ENCODE measurements around the gene AQP2. TPM values are rescaled to one million over a fixed set of nuclear protein-coding genes. Genes with fewer than 3 reads are reported as not detected.

Gene AQP2
- total RNA-seq, 1 donor from 2014 or later: not detected

- Mint-ChIP-seq H3K9me3 (ENCODE audit: low read depth) (no peaks in the 10 kb centered on the region), H3K4me3 (ENCODE audit: unreplicated experiment) (no peak overlapping the region), H3K36me3 (ENCODE audit: low read depth) (peaks cover 1% of the 10 kb centered on the region), H3K27me3 (ENCODE audit: low read depth) (no peaks in the 10 kb centered on the region), H3K4me1 (ENCODE audit: low read depth) (no peaks in the 10 kb centered on the region), H3K27ac (ENCODE audit: unreplicated experiment) (no peak overlapping the region)
- TF ChIP-seq CTCF (IDR thresholded peaks at IDR 0.05): no peak
- DNase-seq (ENCODE audit: low spot score): no peak
Measured at GRCh38 chr12:50006280-50006679, 55.7 kb downstream of the AQP2 start.

DNA sequence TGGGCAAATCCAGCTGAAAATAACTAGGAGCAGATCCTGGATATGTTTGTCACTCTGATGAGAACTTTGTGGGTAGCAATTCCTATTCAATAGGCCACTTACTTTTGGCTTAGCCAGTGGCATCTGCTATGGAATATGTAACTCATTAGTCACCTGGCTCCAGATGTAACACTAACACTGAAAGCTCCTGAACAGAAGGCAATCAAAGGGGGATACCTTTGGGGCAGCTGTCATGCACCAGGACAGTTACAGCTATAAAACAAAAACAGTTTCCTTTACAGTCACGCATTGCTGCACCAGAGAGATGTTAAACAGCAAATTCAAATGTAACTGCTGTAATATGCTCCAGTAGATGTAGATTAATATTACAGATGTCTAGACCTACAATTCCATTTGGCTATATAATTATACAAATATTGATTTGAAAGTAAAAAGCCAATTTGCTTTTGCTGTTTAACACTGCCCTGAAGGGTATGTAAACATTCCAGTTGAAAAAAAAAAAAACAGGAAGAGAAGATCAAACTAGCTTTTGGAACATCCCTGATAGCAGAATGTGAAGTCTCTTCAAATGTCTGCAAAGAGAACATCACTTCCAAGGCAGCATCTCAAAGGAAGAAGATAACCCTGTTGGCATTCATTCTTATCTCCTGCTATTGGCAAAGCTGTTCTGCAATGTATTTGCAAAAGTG lies 56.4 kb downstream of the AQP2 start:
- TF ChIP-seq CTCF (IDR thresholded peaks at IDR 0.05): no peak
- Mint-ChIP-seq H3K27ac (ENCODE audit: unreplicated experiment) (no peak overlapping the region), H3K4me3 (ENCODE audit: unreplicated experiment) (no peak overlapping the region), H3K36me3 (ENCODE audit: low read depth) (no peaks in the 10 kb centered on the region), H3K4me1 (ENCODE audit: low read depth) (no peaks in the 10 kb centered on the region), H3K27me3 (ENCODE audit: low read depth) (no peaks in the 10 kb centered on the region), H3K9me3 (ENCODE audit: low read depth) (no peaks in the 10 kb centered on the region)
- DNase-seq (ENCODE audit: low spot score): no peak

Other genes with a start within 250 kb of the AQP2 start
- 49.4 to 55.8 TPM (median 55.6 TPM) in 3 replicates for gene FMNL3, start 243.3 kb upstream of the AQP2 start, total RNA-seq
- gene TMBIM6, start 209.2 kb upstream of the AQP2 start, total RNA-seq: 321 to 344 TPM (median 335 TPM) in 3 replicates
- gene NCKAP5L, start 122.3 kb upstream of the AQP2 start, total RNA-seq: 36.3 to 47.6 TPM (median 46.0 TPM) in 3 replicates
- gene BCDIN3D, start 107.6 kb upstream of the AQP2 start, total RNA-seq: 3.1 to 3.3 TPM (median 3.3 TPM) in 3 replicates
- gene FAIM2, start 46.8 kb upstream of the AQP2 start, total RNA-seq: 0.47 to 1.3 TPM (median 0.74 TPM) in 3 replicates
- gene AQP5, start 11.1 kb downstream of the AQP2 start, total RNA-seq: 0.20 TPM in 1 of 3 replicates, not detected in the others
- not detected in 3 replicates for gene AQP6, start 22.2 kb downstream of the AQP2 start, total RNA-seq
- 25.7 to 31.0 TPM (median 28.4 TPM) in 3 replicates for gene RACGAP1, start 74.8 kb downstream of the AQP2 start, total RNA-seq
- 2.5 to 4.4 TPM (median 3.9 TPM) in 3 replicates for gene ASIC1, start 106.9 kb downstream of the AQP2 start, total RNA-seq
- gene SMARCD1, start 134.6 kb downstream of the AQP2 start, total RNA-seq: 50.8 to 55.7 TPM (median 52.0 TPM) in 3 replicates
- gene GPD1, start 153.3 kb downstream of the AQP2 start, total RNA-seq: 0.46 TPM in 1 of 3 replicates, not detected in the others
- gene COX14, start 161.5 kb downstream of the AQP2 start, total RNA-seq: 37.8 to 53.1 TPM (median 44.7 TPM) in 3 replicates
- gene CERS5, start 216.6 kb downstream of the AQP2 start, total RNA-seq: 77.2 to 81.3 TPM (median 80.9 TPM) in 3 replicates